DMS53 (cell line): ENCODE measurements around the gene GRM7.

Experiments
- DNase-seq: peaks from one replicate; lab custom pipeline; 2025; lab: John Stamatoyannopoulos, UW

GRM7 gene

DNA sequence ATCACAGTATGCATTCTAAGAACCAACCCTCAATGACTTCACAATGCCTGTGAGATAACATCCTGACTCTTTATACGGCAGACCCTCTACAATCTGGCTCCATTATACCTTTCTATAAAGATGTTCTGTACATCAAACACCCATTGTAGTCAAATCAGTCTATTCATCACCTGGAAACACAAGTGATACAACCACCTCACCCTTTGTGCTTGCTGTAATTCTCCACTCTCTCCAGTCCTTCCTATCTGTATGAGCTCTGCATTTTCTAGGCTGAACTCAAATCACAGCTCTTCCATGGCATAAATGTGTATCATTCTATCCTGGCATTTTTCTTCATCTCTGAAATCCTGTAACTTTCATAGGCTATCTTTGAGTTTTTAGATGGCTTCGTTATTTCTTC lies 539.4 kb downstream of the GRM7 start:
- no peak for DNase-seq

DNA sequence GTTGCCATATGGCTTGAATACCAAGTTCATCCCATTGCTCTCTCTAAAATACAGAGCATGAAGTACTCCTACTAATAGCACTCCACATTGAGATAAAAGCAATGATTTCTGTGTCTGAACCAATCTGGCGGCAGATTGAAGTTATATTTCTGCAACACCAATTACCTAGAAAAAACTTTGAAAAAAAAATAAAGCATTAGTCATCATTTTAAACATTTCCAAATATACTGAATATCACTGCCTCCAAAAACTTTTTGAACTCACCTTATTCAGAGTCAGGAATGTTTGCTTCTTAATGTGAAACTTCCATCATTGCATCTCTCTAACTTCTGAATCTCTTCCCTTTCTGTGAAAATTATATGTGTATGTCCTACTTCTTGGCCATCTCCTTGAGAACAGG lies 540.5 kb downstream of the GRM7 start:
- no peak for DNase-seq

DNA sequence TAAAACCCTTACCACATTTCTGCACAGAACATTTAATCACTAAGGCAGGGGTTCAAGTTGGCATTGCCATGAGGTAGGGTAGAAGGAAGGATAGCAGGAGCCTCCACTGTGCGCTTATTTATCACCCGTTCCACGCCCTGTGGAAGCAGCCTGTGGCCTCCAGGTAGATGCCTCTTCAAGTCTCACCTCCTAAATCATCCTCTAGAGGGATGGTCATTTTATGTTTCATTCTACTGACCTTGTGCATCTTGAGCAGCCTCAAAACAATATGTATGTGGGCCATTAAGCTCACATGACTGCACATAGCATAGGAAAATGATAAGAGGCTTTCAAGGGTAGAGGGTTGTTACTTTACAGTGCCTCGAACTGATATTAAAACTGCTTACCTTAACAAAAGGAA lies 546.2 kb downstream of the GRM7 start:
- DNase-seq = peak; percentile 5

DNA sequence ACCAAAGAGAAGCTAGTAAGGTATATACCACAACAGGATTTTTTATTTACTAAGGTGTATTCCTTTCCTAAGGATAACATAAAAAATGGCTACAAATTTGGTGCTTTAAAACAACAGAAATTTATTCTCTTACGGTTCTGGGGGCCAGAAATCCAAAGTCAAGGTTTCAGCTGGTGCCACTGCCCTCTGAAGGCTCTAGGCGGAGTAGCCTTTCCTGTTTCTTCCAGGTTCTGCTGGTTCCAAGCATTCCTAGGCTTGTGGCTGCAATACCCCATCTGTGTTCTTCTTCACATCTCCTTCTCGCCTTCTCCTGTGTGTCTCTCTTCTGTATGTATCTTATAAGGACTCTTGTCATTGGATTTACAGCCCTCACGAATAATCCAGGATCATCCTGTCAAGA lies 549.9 kb downstream of the GRM7 start:
- DNase-seq = no peak

DNA sequence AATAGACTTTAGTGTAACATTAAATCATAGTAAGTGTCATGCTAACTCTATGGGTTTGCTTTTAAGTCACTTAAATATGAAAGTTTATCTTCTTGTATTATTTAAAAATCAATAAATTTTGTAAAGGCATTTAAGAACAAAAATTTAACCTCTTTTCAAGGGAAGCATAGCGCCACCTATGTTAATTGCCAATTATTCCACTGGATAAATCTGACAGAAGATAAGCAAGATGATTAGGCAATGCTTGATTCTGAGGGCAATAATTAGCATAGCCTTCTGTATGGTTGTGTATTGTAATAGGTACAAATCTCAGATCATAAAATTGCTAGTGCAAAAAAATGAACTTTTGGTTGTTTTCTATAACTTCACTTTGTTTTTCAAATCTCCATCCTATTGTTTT lies 560.1 kb downstream of the GRM7 start:
- no peak for DNase-seq

DNA sequence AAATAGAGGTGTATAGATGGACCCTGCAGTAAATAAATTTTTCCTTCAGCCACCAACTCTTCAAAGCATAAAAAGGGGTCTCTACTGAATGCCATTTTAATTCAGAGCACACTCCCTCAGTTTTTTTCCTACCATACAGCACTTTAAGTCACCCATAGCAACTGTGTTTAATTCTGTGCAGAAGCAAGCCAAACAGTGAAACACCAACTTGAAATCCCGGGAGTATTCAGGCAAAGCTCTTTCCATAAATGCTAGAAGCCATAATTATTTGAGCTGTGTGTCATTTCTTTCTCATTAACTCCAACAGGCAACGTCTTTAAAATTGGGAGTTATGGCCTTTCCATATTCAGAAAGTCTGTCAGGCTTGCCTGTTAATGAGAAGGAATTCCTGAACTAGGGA lies 562.1 kb downstream of the GRM7 start:
- no peak for DNase-seq

DNA sequence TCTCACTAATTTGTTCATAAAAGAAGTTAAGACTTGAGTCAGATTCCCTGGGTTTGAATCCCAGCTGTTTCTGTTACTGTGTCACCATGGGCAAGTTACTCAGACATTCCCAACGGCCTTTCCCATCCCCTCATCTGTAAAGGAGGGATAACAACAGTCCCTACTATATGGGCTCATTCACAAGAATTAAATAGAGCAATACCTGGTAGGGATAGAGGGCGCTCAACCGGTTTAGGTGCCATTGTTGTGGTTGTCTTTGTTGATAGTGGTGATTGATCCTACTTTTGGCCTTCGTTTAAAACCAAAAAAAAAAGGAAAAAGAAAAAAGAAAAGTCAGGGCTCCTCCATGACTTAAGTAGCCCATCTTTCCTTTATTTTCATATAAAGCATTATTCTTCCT lies 563.1 kb downstream of the GRM7 start:
- DNase-seq = no peak

DNA sequence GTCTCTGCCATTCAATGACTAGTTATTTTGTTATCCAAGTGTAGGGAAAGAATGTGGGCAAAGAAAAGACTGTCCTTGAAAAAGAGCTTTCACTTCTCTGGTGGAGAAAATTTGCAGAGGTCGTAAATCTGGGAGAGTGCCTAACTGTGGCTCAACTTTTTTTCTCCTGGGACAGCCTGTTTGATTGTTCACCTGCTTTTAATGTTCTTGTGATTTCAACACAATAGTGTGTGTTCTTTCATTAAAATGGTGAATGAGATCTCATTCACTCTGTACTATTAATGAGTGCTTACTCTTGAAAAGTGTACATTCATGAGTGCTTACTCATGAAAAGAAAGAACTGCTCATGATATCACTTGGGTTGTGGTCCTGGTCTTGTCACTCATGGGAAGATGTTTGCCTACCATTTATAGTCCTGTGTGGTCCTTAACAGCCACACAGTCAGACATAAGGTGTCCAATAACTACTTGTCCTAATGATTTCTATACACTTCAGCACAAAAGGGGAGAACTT lies 567.3 kb downstream of the GRM7 start:
- DNase-seq = no peak

DNA sequence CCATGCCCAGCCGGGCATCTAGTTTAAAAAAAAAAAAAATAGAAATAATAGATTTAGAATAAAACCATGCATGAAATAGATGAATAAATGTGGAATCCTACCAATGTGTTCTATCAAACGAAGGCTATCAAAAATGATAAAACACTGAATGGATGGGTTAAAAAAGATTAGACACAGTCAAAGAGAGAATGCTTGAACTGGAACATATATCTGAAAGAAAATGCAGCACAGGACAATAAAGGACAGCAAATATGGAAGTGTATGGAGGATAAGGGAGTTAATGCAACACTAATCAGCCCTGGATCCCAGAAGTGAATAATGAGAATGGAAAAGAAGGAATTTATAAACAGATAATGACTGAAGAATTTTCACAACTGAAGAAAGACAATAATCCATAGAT lies 571.7 kb downstream of the GRM7 start:
- no peak for DNase-seq

DNA sequence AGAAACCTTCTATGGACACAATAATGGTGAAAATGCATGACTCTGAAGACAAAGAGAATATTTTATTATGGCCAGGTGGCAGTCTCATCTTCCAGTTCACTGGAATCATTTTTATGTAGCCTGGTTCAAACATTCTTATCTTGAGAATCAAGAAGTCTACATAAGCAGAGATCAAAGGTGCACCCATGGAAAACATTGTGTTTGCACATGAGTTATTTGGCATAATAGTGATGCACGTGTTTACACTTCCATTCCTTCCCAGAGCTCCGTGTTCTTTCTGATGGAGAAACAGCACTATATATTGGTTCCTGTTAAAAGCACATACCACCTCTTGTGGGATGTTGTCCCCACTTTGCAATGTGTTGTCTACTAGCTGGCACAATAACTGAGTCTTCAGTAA lies 572.2 kb downstream of the GRM7 start:
- no peak for DNase-seq

DNA sequence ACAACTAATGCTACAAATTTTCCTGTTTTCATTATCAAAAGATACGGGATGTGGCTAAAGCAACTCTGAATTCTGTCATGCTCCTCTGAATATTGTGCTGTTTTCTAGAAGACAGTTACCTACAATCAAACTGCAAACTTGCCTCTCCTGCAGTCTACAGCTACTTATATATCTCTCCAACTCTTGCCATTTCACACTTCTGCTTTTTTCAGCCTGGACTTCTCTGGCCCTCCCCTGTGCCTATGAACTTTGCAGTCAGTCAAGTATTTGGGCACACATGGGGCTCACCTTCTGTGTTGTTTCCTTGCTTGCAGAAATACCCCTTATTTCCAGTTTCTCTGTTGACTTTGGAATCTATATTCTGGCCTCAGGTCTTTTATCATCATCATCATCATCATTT lies 575.6 kb downstream of the GRM7 start:
- no peak for DNase-seq

DNA sequence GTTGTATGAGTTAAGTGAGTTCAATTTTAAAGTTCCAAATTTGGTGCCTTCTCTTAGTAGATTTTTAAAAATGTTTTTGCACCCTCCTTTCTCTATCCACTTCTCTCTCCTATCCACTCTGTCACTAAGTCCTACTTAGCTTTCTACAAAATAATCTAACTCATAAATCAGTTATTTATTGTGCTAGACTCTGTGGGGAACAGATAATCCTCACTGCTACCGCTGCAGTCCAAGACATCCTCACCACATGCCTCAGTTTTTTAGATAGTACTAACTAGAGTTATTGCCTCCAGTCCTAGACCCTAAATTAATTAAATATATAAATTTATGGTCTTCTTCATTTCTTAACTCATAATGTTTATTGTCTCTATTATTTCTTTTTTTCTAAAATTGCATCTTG lies 576.3 kb downstream of the GRM7 start:
- no peak for DNase-seq

DNA sequence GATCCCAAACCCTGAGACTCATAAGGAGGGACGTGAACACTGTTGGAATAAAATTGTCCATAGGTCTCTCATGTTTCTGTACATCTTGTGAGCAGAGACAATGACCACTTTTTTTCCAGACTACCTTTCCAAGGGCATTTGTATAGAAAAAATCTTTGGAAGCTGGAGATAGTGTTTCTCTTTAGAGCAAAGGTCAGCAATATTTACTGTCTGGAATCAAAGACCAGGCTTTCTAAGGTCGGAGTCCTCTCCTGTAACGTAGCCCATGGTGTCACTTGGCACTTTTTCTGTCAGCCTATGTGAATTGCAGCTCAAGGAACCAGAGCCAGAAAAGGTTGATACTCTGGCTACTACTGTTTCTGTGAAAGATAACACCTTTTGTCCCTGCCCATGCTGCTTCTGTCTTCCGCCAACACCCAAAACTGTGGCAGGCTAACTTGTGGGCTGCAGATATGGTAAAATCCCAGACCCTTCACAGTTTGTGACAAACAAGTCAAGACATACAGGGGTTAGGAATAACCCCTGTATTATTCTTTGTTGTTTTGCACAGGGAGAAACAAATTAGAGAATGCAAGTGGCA lies 578.3 kb downstream of the GRM7 start:
- no peak for DNase-seq

DNA sequence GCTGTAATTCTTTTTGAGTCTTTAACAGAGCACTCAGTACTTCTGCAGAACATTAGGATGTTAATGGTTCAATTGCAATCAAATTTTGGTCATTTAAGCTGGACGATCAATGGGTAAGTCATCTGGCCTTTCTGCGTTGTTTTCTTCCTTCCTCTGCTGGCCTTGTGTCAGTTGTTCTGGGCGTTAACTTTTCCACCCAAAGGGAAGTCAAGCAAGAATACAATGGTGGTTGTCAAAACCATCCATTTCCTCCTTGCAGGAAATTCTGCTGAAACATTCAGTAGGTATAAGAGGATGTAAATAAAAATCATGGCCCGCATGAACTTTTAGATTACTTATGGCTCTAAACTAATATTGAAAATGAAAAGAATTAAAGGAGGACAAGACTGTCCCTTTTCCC lies 584.0 kb downstream of the GRM7 start:
- DNase-seq = no peak

DNA sequence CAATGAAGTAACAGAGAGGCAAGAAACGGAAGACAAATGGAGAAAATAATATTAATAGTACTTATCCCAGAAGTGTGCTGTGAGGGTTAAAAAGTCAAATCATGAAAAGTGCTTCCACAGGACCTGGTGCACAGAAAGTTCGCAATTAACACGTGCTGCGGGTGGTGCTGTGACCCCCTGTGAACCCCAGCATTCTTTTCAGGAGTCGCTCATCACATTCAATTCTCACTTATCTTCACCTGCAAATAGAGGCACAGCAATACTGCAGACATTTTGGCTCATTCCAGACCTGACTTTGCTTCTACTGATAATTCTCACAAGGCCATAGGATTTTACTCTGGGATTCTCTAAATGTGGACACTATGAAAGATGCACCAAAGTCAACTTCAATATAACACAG lies 584.4 kb downstream of the GRM7 start:
- no peak for DNase-seq

DNA sequence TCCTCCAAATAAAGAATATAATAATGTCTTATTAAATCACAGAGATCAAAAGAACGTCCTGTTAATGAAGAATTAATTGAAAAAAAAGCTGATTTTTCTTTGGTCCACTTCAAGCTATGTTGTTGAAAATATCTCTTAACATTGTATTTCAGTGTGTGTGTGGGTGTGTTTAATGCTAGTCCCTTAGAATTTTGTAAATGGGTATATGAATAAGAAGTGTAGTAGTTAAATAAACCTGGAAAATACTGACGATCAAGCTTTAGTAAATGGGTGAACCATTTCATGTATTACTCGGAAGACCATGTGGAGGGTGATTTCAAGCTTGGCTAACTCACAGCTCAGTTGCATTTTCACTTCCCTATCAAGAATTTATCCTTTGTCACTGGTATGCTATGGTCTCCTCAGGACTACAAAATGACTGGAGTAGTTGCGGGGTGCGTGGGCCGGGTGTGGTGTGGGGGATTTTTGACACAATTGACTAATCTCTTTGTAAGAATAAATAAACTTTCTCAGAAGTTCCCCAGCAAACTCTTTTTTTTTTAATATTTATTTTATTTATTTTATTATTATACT lies 586.4 kb downstream of the GRM7 start:
- DNase-seq = no peak

DNA sequence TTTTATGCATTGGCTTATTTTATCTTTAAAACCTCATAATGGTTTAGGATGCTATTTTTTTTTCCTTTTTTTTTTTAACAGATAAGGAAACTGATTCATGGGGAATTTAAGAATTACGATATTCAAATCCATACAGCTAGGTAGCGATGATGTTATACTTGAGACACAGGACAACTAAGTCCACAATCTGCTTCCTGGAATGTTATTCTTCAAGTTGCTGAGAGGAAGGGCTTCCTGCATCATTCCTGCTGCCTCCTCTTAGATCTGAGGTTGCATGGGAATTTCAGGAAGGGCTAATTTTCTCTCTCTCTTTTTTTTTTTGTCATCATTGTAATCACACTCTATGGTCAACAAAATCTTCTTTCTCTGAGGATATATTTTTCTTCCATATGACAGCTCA lies 595.5 kb downstream of the GRM7 start:
- no peak for DNase-seq

DNA sequence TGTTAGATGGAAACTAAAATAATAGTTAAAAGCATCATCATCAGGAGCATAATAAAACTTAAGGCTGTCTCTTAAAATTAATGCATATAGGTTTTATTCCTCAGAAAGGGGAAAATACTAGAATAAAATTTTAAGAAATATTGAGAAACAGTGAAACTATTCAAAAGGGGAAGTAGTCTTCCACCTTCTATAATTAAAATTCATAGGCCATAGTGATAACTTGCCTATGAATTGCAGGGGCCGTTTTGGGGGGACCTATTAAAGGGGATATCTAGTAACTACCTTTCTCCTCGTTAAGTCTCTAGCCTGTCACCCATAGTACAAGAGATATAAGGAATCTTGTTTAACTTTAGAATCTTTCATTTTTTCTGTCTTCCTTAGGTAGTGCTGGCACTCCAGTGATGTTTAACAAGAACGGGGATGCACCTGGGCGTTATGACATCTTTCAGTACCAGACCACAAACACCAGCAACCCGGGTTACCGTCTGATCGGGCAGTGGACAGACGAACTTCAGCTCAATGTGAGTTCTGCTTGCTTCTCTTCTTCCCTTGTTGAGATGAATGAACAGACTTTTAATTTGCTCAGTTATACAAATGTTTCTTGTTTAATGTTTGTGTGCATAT lies 600.4 kb downstream of the GRM7 start:
- DNase-seq = no peak

DNA sequence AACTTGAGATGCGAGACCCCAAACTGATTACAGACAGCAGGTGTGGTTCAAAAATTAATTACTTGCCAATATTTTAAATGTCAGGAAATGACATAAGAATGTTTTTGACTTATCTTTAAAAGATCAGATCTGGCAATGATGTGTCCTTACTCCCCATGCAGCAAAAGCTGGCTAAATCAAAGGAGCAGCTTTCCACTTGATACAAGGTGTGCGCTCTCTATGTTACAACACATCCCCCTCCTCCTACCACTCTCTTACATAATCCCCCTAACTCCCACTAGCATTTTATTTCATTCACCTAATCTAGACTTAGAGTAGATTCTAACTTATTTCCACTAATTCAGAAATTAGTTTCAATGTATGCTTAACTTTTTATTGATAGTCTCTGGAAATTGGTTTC lies 609.0 kb downstream of the GRM7 start:
- DNase-seq = no peak

DNA sequence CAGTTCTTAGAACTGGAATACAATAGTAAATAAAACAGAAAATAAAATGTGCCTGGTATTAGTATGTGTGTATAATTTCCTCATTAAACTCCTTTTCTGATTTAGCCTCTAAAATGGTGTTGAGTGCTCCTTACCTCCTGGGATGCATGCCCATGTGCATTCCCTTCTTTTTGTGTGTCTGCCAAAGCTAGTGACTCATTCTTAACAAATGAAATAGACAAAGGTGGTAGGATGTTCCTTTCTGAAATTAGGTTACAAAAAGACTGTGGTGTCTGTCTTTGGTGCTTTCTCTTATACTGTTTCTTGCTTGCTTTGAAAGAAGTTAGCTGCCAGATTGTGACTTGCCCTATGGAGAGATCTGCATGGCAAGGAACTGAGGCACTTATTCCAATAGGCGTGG lies 623.7 kb downstream of the GRM7 start:
- no peak for DNase-seq

DNA sequence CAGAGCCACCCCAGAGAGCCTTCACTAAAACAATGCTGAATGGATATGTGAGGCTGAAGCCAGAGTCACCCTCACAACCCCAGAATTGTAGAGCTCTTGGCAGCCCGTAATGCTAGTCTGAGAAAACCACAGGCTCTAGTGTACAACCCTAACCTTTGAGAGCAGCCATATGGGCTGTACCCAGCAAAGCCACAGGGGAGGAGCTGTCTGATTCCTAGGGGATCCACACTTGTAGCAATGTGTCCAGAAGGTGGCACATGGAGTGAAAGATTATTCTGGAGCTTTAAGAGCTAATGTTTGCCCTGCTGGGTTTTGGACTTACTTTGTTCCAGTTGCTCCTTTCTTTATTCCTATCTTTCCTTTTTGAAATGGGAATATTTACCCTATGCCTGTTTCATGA lies 626.8 kb downstream of the GRM7 start:
- peak; percentile 0 for DNase-seq

DNA sequence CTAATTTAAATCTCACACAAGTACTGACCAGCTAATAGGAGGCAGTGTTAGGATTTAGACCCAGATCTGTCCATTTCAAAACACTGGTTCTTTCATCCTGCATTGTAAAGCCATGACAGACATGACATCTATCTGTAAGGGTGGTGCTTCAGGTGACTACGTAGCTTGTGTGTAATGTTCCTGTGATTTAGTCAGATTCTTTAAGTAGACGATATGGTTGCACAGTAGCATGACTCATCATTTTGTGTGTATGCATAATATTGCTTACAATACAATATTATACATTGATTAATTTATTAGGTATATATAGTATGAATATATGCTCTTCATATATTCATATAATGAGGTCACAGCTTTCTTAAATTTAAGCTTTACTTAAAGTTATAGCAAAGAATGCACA lies 628.5 kb downstream of the GRM7 start:
- DNase-seq = peak; percentile 9

DNA sequence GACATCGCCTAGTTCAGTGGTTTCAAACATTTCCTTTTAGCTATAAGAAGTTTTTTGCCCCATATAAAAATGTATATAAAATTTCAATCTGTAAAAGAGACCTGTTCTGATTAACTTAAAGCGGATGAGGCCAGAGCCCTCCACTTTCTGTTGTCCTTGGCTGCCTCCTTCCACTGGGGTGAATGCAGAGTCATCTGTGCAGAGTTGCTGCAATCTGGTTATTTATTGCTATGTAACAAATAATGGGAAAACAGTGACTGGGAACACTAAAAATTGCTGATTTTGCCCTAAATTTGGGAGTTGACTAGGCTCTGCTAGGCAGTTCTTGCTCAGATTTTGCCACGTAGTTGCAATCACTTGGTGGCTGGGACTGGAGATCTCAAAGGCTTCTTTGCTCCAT lies 637.8 kb downstream of the GRM7 start:
- DNase-seq = no peak

DNA sequence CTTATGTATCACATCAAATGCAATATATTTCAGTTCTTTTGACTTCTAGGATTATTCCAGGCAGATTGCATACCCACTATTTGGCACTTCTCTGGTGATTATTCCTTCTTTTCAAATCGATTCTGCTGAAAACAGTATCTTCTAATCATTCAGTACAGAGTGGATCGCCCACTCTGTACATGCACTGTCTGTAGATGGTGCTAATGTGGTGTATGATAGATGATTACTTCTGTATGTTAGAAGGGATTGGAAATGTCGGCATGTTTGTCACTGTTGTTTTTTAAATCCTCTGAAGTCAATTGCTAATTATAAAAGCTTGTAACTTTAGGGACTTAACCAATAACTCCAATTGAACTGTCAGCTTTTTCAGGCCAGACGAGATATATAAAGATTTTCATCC lies 642.5 kb downstream of the GRM7 start:
- DNase-seq = no peak
